A673 (cell line): ENCODE measurements around the gene TTC33.

Experiments used
- CTCF ChIP-seq: fragments of 300-800, 200-600 bp; sonication (generic); conservative IDR thresholded peaks from 2 replicates; pipeline ENCODE4 v1.5.1; 2017; ENCODE audit warnings: low read depth, mild to moderate bottlenecking, antibody characterized with exemption, low read length, moderate library complexity, mixed read lengths
- EZH2 ChIP-seq: fragments of 200-600 bp; sonication (generic); IDR thresholded peaks from 2 replicates; pipeline ENCODE4 v1.6.1; 2017; ENCODE audit warnings: borderline replicate concordance, low read depth, mild to moderate bottlenecking, mixed read lengths, antibody characterized with exemption, low read length; ENCODE audit not compliant: poor library complexity, severe bottlenecking

- no peak for TF ChIP-seq CTCF
- TF ChIP-seq EZH2 = no peak
These were observed 261.0 kb downstream of the TTC33 start for GRCh38 chr5:40494631-40495236.
